GM10248 (cell line): ENCODE data around the gene SH2D3C.

Source experiments
- CTCF ChIA-PET: fragments of 300-600 bp; sonication (Branson Sonifier 250); formaldehyde crosslinking; extraction: SDS; loops from one replicate; lab custom pipeline; 2021; ENCODE audit warnings: antibody characterized with exemption; lab: Yijun Ruan, JAX
- POLR2A ChIA-PET: fragments of 350-650 bp; sonication (Branson Sonifier 250); formaldehyde crosslinking; extraction: SDS; loops from one replicate; lab custom pipeline; 2020; ENCODE audit warnings: antibody characterized with exemption; lab: Yijun Ruan, JAX
- DNase-seq: peaks from one replicate; pipeline ENCODE4 v3.0.0; 2012; ENCODE audit errors: extremely low spot score
- TF ChIP-seq, protein P1 (sequence below): IDR thresholded peaks from 2 replicates; pipeline ENCODE4 v1.5.1; 2012; ENCODE audit warnings: mild to moderate bottlenecking, low read depth; ENCODE audit errors: extremely low read depth, missing control alignments, control extremely low read depth

Gene SH2D3C

GRCh38 chr9:127808347-127809001 lies 30.0 kb upstream of the SH2D3C start:
- no peak for DNase-seq
- TF ChIP-seq, protein P1, sequence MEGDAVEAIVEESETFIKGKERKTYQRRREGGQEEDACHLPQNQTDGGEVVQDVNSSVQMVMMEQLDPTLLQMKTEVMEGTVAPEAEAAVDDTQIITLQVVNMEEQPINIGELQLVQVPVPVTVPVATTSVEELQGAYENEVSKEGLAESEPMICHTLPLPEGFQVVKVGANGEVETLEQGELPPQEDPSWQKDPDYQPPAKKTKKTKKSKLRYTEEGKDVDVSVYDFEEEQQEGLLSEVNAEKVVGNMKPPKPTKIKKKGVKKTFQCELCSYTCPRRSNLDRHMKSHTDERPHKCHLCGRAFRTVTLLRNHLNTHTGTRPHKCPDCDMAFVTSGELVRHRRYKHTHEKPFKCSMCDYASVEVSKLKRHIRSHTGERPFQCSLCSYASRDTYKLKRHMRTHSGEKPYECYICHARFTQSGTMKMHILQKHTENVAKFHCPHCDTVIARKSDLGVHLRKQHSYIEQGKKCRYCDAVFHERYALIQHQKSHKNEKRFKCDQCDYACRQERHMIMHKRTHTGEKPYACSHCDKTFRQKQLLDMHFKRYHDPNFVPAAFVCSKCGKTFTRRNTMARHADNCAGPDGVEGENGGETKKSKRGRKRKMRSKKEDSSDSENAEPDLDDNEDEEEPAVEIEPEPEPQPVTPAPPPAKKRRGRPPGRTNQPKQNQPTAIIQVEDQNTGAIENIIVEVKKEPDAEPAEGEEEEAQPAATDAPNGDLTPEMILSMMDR = no peak
- POLR2A ChIA-PET = interaction anchor here (0.6 kb wide), 2 partner anchors 41 to 936 kb away, joined by 4 to 7 read pairs; no protein-coding TSS in a partner anchor
- CTCF ChIA-PET = interaction anchor here (1.0 to 1.2 kb wide), 2 partner anchors 10 to 61 kb away, joined by 3 to 6 read pairs; no protein-coding TSS in a partner anchor

- no peak for DNase-seq
- ChIA-PET CTCF (interaction anchor here (2.0 kb wide), 1 partner anchor 23 kb away, joined by 5 read pairs; no protein-coding TSS in a partner anchor), POLR2A (no interaction called here)
- TF ChIP-seq, protein P1 = no peak
Observed at GRCh38 chr9:127806871-127807270, 28.4 kb upstream of the SH2D3C start.

DNA sequence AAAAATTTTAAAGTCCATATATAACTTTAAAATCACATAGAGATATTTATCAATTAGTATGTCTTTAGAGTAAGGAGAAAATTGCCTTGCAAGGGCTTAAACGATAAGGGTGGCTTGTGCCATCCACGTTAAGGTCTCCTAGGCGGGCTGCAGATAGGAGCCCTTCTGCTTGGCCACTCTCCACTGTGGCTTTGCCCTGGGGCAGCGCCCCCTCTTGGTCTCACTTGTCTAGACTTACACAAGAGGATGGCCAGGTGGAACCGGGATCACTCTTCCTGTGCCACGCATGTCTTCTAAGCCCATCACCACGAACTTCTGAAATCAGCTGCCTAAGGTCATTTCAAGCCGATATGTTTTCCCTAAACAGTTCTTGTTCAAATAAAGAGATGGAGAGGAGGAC lies 27.2 kb upstream of the SH2D3C start:
- ChIA-PET POLR2A (no interaction called here), CTCF (interaction anchor here (0.8 to 2.0 kb wide), 5 partner anchors 14 to 23 kb away, joined by 3 to 5 read pairs (median 4); partner anchors contain the start of gene CDK9)
- DNase-seq = no peak
- TF ChIP-seq, protein P1 = peak; percentile 32

DNA sequence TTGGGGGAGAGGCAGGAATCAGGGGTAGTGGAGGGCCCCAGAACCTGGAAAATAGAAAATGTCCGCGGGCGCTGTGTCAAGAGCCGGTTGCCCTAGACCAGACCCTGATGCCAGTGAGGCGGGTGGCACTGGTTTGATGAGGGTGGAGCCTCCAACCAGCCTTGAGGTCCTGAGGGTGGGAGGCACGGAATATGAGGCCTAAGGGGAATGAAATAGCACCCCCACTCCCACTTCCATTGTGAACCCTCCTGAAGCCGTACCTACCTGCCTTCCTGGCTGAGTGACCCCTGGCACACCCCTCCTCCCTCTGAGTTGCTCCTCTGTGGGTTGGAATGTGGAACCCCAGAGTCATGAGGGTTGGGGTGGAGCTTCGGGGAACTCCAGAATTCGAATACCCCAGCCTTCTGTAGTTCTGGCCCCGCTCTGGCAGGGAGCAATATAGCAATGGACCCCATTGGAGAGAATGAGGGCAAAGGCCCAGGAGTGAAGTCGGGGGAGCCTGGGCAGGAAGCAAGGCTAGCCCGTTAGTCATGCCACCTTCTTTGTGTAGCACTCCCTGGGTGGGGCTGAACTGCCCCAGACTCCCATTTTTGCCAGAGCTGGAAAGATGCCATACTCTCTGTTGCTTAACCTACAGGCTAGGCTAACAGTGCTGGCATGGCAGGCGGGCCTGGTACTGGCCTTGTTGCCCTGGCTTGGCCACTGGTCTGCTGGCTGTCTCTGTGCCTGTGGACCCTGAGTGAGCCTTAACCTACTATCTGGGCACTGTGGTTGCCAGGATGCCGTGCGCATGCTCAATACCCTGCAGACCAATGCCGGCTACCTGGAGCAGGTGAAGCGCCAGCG lies 25.3 kb upstream of the SH2D3C start:
- ChIA-PET CTCF (interaction anchor here (0.8 to 1.6 kb wide), 4 partner anchors 31 to 74 kb away, joined by 3 to 4 read pairs (median 3); partner anchors contain the start of genes AK1, ENG and TOR2A), POLR2A (interaction anchor here (0.5 to 1.0 kb wide), 2 partner anchors 12 to 50 kb away, joined by 3 read pairs; no protein-coding TSS in a partner anchor)
- TF ChIP-seq, protein P1 = no peak
- DNase-seq = no peak

GRCh38 chr9:127802576-127803443 lies 24.3 kb upstream of the SH2D3C start, which contains the start of gene FPGS:
Gene FPGS (plus strand): TSS chr9:127802882. CDS start chr9:127802925, 43 bp downstream.
- TF ChIP-seq, protein P1 = no peak
- POLR2A ChIA-PET = interaction anchor here (0.5 to 1.1 kb wide), 6 partner anchors 10 to 102 kb away, joined by 3 to 5 read pairs (median 4); no protein-coding TSS in a partner anchor
- CTCF ChIA-PET = interaction anchor here (0.7 to 2.1 kb wide), 8 partner anchors 10 to 74 kb away, joined by 3 to 12 read pairs (median 4); partner anchors contain the start of genes CDK9, SH2D3C and TOR2A
- DNase-seq = peak; percentile 97
